ENCODE data around the gene MTHFSD. TPM values are rescaled to one million over a fixed set of nuclear protein-coding genes. Genes with fewer than 3 reads are reported as not detected.

MTHFSD gene
- total RNA-seq, 3 donors from 2014 or later: 18.9 to 21.2 (median 20.1) TPM

DNA sequence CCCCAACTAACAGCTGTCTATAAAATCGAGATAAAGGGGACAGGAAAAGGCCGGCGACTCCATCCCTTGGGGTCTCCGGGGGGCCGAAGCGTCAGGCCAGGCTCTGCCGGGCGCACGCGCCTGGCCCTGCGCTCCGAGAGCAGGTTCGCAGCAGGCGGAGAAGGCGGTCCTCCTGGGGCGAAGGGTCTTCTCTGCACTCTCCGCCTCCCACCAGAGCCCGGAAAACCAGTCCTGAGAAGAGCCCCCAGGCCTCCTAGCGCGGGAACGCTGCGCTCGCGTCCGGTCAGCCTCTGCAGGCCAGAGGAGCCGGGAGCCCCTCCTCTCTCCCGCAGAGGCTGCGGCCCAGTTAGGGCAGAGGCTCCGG lies 39.6 kb downstream of the MTHFSD start:
- peaks cover 13% of the 10 kb centered on the region for H3K4me1 Mint-ChIP-seq (ENCODE audit: low read depth)
- ATAC-seq: no peak
- H3K4me3 Mint-ChIP-seq: no peak overlapping the region
- no peak for DNase-seq
- H3K27me3 Mint-ChIP-seq (ENCODE audit: low read depth): peaks cover 78% of the 10 kb centered on the region
- H3K9me3 Mint-ChIP-seq: no peaks in the 10 kb centered on the region
- no peaks in the 10 kb centered on the region for H3K36me3 Mint-ChIP-seq (ENCODE audit: insufficient read depth)

- no peaks in the 10 kb centered on the region for H3K36me3 Mint-ChIP-seq (ENCODE audit: insufficient read depth)
- DNase-seq (no peak), ATAC-seq (no peak)
- peaks cover 12% of the 10 kb centered on the region for H3K4me1 Mint-ChIP-seq (ENCODE audit: low read depth)
- H3K9me3 Mint-ChIP-seq: no peaks in the 10 kb centered on the region
- no peak overlapping the region for H3K4me3 Mint-ChIP-seq
- H3K27me3 Mint-ChIP-seq (ENCODE audit: low read depth): peaks cover 75% of the 10 kb centered on the region
These were observed 40.3 kb downstream of the MTHFSD start for GRCh38 chr16:86514481-86515376.

- Mint-ChIP-seq H3K4me3 (no peak overlapping the region), H3K36me3 (ENCODE audit: insufficient read depth) (no peaks in the 10 kb centered on the region), H3K4me1 (ENCODE audit: low read depth) (peaks cover 13% of the 10 kb centered on the region), H3K9me3 (no peaks in the 10 kb centered on the region), H3K27me3 (ENCODE audit: low read depth) (peaks cover 71% of the 10 kb centered on the region)
- ATAC-seq (no peak), DNase-seq (no peak)
These were observed 41.4 kb downstream of the MTHFSD start for GRCh38 chr16:86513471-86514277.

GRCh38 chr16:86512860-86513470 lies 42.1 kb downstream of the MTHFSD start:
- Mint-ChIP-seq H3K9me3 (no peaks in the 10 kb centered on the region), H3K4me3 (no peak overlapping the region), H3K4me1 (ENCODE audit: low read depth) (peaks cover 14% of the 10 kb centered on the region), H3K27me3 (ENCODE audit: low read depth) (peaks cover 65% of the 10 kb centered on the region), H3K36me3 (ENCODE audit: insufficient read depth) (no peaks in the 10 kb centered on the region)
- no peak for ATAC-seq
- no peak for DNase-seq

- Mint-ChIP-seq H3K4me1 (ENCODE audit: low read depth) (peaks cover 19% of the 10 kb centered on the region), H3K36me3 (ENCODE audit: insufficient read depth) (no peaks in the 10 kb centered on the region), H3K27me3 (ENCODE audit: low read depth) (peaks cover 65% of the 10 kb centered on the region), H3K4me3 (no peak overlapping the region), H3K9me3 (no peaks in the 10 kb centered on the region)
- no peak for DNase-seq
- ATAC-seq: no peak
These were observed 42.7 kb downstream of the MTHFSD start for GRCh38 chr16:86512301-86512859.

DNA sequence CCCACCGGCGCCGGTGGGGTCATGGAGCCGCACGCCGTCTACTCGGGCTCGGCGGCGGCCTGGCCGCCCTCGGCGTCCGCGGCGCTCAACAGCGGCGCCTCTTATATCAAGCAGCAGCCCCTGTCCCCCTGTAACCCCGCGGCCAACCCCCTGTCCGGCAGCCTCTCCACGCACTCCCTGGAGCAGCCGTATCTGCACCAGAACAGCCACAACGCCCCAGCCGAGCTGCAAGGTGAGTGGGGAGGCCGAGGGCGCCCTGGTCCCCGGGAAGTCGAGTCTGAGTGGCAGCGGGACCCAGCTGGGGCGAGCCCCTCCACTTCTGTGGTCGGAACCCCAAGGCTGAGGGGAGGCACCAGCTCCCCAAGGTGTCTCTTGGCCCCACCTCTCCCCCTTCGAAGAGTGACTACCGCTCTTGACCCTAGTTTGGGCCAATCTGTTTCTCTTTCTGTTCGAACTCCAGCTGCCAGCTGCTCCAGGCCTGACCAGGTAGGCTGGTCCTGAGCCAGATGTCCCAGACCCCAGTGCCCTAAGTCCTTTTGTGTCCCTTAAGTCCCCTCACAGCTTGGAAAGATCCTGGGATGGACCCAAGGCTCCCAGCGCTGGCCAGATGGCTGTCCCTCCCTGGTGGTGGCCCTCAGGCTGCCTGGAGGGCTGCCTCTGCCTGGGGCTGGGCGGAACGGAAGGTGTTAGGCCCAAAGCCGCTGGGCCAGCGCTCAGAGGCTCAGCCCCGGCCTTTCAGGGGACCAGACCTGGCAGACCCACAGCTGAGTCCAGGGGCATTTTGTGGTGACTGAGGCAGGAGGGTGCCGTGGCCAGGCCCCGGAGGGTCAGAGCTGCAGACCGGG lies 43.5 kb downstream of the MTHFSD start:
- no peak for ATAC-seq
- H3K4me3 Mint-ChIP-seq: peak overlapping the region; percentile 57

DNA sequence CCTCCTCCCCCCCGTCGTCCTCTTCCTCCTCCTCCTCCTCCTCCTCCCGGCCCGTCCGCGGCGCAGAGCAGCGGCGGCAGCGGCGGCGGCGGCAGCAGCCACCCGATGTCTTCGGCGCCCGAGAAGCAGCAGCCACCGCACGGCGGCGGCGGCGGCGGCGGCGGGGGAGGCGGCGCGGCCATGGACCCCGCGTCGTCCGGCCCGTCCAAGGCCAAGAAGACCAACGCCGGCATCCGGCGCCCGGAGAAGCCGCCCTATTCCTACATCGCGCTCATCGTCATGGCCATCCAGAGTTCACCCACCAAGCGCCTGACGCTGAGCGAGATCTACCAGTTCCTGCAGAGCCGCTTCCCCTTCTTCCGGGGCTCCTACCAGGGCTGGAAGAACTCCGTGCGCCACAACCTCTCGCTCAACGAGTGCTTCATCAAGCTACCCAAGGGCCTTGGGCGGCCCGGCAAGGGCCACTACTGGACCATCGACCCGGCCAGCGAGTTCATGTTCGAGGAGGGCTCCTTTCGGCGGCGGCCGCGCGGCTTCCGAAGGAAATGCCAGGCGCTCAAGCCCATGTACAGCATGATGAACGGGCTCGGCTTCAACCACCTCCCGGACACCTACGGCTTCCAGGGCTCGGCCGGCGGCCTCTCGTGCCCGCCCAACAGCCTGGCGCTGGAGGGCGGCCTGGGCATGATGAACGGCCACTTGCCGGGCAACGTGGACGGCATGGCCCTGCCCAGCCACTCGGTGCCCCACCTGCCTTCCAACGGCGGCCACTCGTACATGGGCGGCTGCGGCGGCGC lies 44.4 kb downstream of the MTHFSD start, which contains the start of gene FOXF1:
TSS of gene FOXF1 (plus strand) at position 63 of the 797 bp plus-strand sequence. CDS start at position 106, 43 bp downstream.
- Mint-ChIP-seq H3K36me3 (ENCODE audit: insufficient read depth) (no peaks in the 10 kb centered on the region), H3K27me3 (ENCODE audit: low read depth) (peaks cover 69% of the 10 kb centered on the region), H3K4me3 (peak within 1 kb of the TSS; percentile 71), H3K9me3 (no peaks in the 10 kb centered on the region), H3K4me1 (ENCODE audit: low read depth) (peaks cover 29% of the 10 kb centered on the region)
- ATAC-seq: peak in 1 of 2 donors; percentile 29
- DNase-seq: no peak

More for the DNA sequence above, 43.5 kb downstream of the MTHFSD start:
- no peak for DNase-seq
- no peaks in the 10 kb centered on the region for H3K36me3 Mint-ChIP-seq (ENCODE audit: insufficient read depth)
- H3K4me1 Mint-ChIP-seq (ENCODE audit: low read depth): peaks cover 21% of the 10 kb centered on the region
- H3K27me3 Mint-ChIP-seq (ENCODE audit: low read depth): peaks cover 66% of the 10 kb centered on the region
- no peaks in the 10 kb centered on the region for H3K9me3 Mint-ChIP-seq

DNA sequence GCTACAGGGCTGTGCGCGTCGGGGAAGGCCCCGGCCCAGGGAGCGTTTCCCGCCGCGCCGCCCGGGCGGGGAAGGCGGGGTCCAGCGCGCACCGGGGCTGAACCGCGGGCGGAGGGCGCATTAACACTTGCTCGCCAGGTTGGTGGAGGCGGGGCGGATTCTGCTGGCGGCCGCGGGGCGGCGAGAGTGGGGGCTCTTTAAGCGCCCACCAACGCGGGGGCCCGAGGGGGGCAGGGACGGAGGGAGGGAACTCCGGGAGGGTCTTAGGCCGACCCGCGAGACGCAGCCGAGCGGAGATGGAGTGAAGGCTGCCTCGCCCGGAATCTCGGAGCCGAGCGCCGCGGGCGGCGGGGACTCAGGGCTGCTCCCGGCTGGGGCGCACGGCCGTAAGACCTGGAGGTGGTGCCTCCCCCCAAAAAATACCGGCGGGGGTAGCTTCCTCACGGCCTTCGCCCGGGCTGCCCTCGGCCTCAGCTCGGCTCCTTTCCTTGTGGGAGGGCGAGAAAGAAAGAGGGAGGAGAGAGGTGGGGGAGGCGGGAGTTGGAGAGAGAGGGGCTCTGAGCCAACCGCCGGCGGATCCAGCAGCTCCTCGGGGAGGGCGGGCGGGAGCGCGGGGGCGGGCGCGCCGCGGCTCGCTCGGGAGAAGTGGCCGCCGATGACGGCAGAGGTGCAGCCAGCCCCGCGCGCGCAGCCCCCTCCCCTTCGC lies 45.1 kb downstream of the MTHFSD start:
- ATAC-seq: peak in 1 of 2 donors; percentile 32
- DNase-seq: no peak
- Mint-ChIP-seq H3K4me3 (peak overlapping the region; percentile 71), H3K27me3 (ENCODE audit: low read depth) (peaks cover 69% of the 10 kb centered on the region), H3K9me3 (no peaks in the 10 kb centered on the region), H3K36me3 (ENCODE audit: insufficient read depth) (no peaks in the 10 kb centered on the region), H3K4me1 (ENCODE audit: low read depth) (peaks cover 33% of the 10 kb centered on the region)

DNA sequence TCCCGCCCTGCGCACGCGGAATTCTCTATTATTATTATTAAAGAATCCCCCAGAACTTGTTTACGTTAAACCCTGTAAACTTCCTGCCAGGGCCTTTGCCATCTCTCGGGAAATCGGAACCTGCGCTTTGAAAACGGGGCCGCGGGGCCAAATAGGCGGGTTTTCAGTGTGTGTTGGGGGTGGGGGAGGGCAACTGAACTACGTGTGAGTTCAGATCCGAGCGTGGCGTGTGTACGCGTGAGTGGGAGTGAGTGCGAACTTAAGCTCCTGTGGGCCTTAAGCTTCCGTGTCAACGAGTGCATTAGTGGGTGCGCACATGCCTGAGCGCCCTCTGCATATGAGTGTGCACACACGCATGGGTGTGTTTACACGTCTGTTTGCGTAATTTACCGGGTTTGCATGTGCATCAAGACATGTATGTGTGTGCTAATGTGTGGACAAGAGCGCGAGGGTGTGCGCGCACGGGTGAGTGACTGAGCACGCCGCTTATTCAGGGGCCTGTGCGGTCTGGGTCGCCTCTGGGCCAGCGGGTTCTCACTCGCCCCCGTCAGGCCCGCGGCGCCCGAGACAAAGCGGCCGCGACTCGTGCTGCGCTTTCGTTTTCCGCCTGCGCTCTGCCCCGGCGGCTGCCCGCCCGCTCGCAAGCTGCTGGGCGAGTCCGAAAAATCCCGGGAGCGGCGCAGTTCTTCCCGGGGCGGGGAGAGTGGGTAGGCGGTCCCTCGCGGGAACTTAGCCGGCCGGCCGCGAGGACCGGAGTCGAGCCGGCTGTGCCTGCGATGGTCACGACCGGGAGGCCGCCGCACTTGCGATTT lies 45.9 kb downstream of the MTHFSD start:
- Mint-ChIP-seq H3K36me3 (ENCODE audit: insufficient read depth) (no peaks in the 10 kb centered on the region), H3K9me3 (no peaks in the 10 kb centered on the region), H3K4me3 (peak overlapping the region; percentile 71), H3K27me3 (ENCODE audit: low read depth) (peaks cover 70% of the 10 kb centered on the region), H3K4me1 (ENCODE audit: low read depth) (peaks cover 33% of the 10 kb centered on the region)
- ATAC-seq (peak in 1 of 2 donors; percentile 21), DNase-seq (no peak)

- H3K4me1 Mint-ChIP-seq (ENCODE audit: low read depth): peaks cover 30% of the 10 kb centered on the region
These were observed 46.7 kb downstream of the MTHFSD start for GRCh38 chr16:86508028-86508946.

More at GRCh38 chr16:86508028-86508946, 46.7 kb downstream of the MTHFSD start:
- peaks cover 72% of the 10 kb centered on the region for H3K27me3 Mint-ChIP-seq (ENCODE audit: low read depth)
- no peaks in the 10 kb centered on the region for H3K36me3 Mint-ChIP-seq (ENCODE audit: insufficient read depth)
- no peaks in the 10 kb centered on the region for H3K9me3 Mint-ChIP-seq
- ATAC-seq: no peak
- peak overlapping the region; percentile 68 for H3K4me3 Mint-ChIP-seq
- no peak for DNase-seq

Measured in activated T-cell treated with anti-CD3 and anti-CD28 coated beads, Interleukin-2, amount 50 U/mL, for 4 hours (primary cell).